ENCODE measurements around the gene TTLL5.

TTLL5 gene

GRCh38 chr14:75991753-75992152 is 330.7 kb downstream of the TTLL5 start:
- DNase-seq (ENCODE audit: low read depth in 2 of 2), result no peak

- no peak for DNase-seq (ENCODE audit: low read depth in 2 of 2)
Measured at GRCh38 chr14:75993567-75994041, 332.6 kb downstream of the TTLL5 start.

GRCh38 chr14:75995372-75996041 is 334.5 kb downstream of the TTLL5 start:
- no peak for DNase-seq (ENCODE audit: low read depth in 2 of 2)

- DNase-seq (ENCODE audit: low read depth in 2 of 2), result no peak
Measured at GRCh38 chr14:75996488-75996887, 335.4 kb downstream of the TTLL5 start.

- DNase-seq (ENCODE audit: low read depth in 2 of 2), result no peak
Measured at GRCh38 chr14:75999511-76000190, 338.6 kb downstream of the TTLL5 start.

- DNase-seq (ENCODE audit: low read depth in 2 of 2), result no peak
Measured at GRCh38 chr14:76002383-76002782, 341.3 kb downstream of the TTLL5 start.
